Neural cell (in vitro differentiated cells): Measurements from ENCODE around the gene RBM42. TPM values are rescaled to one million over a fixed set of nuclear protein-coding genes. Genes with fewer than 3 reads are reported as not detected.

ENCODE experiments used
- H2AFZ ChIP-seq: fragments of 200-600, 300-800 bp; sonication (generic), shearing (Covaris generic); 2 replicates; pipeline ENCODE4 v1.6.0; 2014; ENCODE audit warnings: low read depth, mild to moderate bottlenecking, antibody characterized with exemption, low read length, moderate library complexity
- H3F3A ChIP-seq: fragments of 200-600 bp; shearing (Covaris generic); 2 replicates; pipeline ENCODE4 v1.6.1; 2016; ENCODE audit warnings: mild to moderate bottlenecking, moderate library complexity, mixed read lengths, antibody characterized with exemption, low read length; ENCODE audit not compliant: insufficient read depth, poor library complexity, severe bottlenecking
- H3K27ac ChIP-seq: fragments of 200-600, 300-800 bp; sonication (generic), shearing (Covaris generic); 2 replicates; pipeline ENCODE4 v1.5.1; 2014; ENCODE audit warnings: mild to moderate bottlenecking, low read length, moderate library complexity
- H3K27me3 ChIP-seq: fragments of 300-800, 200-600 bp; sonication (generic), shearing (Covaris generic); 2 replicates; pipeline ENCODE4 v1.6.0; 2014; ENCODE audit warnings: mild to moderate bottlenecking, low read depth, low read length, moderate library complexity; ENCODE audit not compliant: insufficient read depth
- H3K36me3 ChIP-seq: fragments of 300-800, 200-600 bp; sonication (generic), shearing (Covaris generic); 2 replicates; pipeline ENCODE4 v1.5.1; 2014; ENCODE audit warnings: mild to moderate bottlenecking, antibody characterized with exemption, low read length, moderate library complexity; ENCODE audit not compliant: insufficient read depth
- H3K4me2 ChIP-seq: fragments of 300-800, 200-600 bp; sonication (generic), shearing (Covaris generic); 2 replicates; pipeline ENCODE4 v1.6.0; 2014; ENCODE audit warnings: mild to moderate bottlenecking, low read length
- H3K4me3 ChIP-seq: fragments of 300-800, 200-600 bp; sonication (generic), shearing (Covaris generic); 2 replicates; pipeline ENCODE4 v1.5.1; 2014; ENCODE audit warnings: mild to moderate bottlenecking, low read length, moderate library complexity
- H3K79me2 ChIP-seq: fragments of 200-600 bp; shearing (Covaris generic); replicated peaks from 2 replicates; pipeline ENCODE4 v1.6.0; 2014; ENCODE audit warnings: mild to moderate bottlenecking, low read length, moderate library complexity; ENCODE audit not compliant: insufficient read depth
- H3K9ac ChIP-seq: fragments of 300-800, 200-600 bp; sonication (generic), shearing (Covaris generic); 2 replicates; pipeline ENCODE4 v1.6.1; 2016; ENCODE audit warnings: mild to moderate bottlenecking, low read length, mixed read lengths
- H3K9me2 ChIP-seq: fragments of 200-600 bp; shearing (Covaris generic); 2 replicates; pipeline ENCODE4 v1.6.1; 2016; ENCODE audit warnings: mild to moderate bottlenecking, low read length, mixed read lengths; ENCODE audit not compliant: insufficient read depth
- H3K9me3 ChIP-seq: fragments of 200-600, 300-800 bp; sonication (generic), shearing (Covaris generic); 2 replicates; pipeline ENCODE4 v1.6.1; 2016; ENCODE audit warnings: mild to moderate bottlenecking, mixed run types, low read length, moderate library complexity, mixed read lengths
- H4K20me1 ChIP-seq: fragments of 200-600 bp; shearing (Covaris generic); 2 replicates; pipeline ENCODE4 v1.6.1; 2016; ENCODE audit warnings: mild to moderate bottlenecking, mixed run types; ENCODE audit not compliant: insufficient read depth
- CTCF ChIP-seq: fragments of 450-650 bp; IDR thresholded peaks from 2 replicates; pipeline ENCODE4 v1.5.1; 2014; ENCODE audit warnings: antibody characterized with exemption, mild to moderate bottlenecking, moderate library complexity; ENCODE audit not compliant: poor library complexity, severe bottlenecking
- EP300 ChIP-seq: fragments of 450-650 bp; conservative IDR thresholded peaks from 2 replicates; pipeline ENCODE4 v1.6.1; 2014; ENCODE audit warnings: antibody characterized with exemption, mild to moderate bottlenecking, moderate library complexity; ENCODE audit not compliant: poor library complexity, severe bottlenecking
- EZH2 ChIP-seq: fragments of 200-600, 300-800 bp; shearing (Covaris generic), sonication (generic); IDR thresholded peaks from 2 replicates; pipeline ENCODE4 v1.6.1; 2014; ENCODE audit warnings: antibody characterized with exemption, low read length, borderline replicate concordance, mild to moderate bottlenecking; ENCODE audit not compliant: insufficient read depth, poor library complexity, severe bottlenecking
- MXI1 ChIP-seq: fragments of 450-650 bp; conservative IDR thresholded peaks from 2 replicates; pipeline ENCODE4 v1.6.1; 2014; ENCODE audit warnings: antibody characterized with exemption, mild to moderate bottlenecking; ENCODE audit not compliant: poor library complexity, severe bottlenecking
- POLR2AphosphoS5 ChIP-seq: IDR thresholded peaks from 2 replicates; pipeline ENCODE4 v1.6.1; 2012
- RAD21 ChIP-seq: fragments of 450-650 bp; conservative IDR thresholded peaks from 2 replicates; pipeline ENCODE4 v1.6.1; 2014; ENCODE audit warnings: antibody characterized with exemption, mild to moderate bottlenecking, moderate library complexity
- REST ChIP-seq: IDR thresholded peaks from 2 replicates; pipeline ENCODE4 v1.6.1; 2012; ENCODE audit warnings: borderline replicate concordance
- SMC3 ChIP-seq: fragments of 450-650 bp; conservative IDR thresholded peaks from 2 replicates; pipeline ENCODE4 v1.6.1; 2014; ENCODE audit warnings: antibody characterized with exemption, mild to moderate bottlenecking, moderate library complexity; ENCODE audit not compliant: poor library complexity
- TAF1 ChIP-seq: IDR thresholded peaks from 2 replicates; pipeline ENCODE4 v1.6.1; 2012; ENCODE audit warnings: low read depth
- polyA plus RNA-seq: library from polyadenylated mRNA; depleted of rRNA; stranded (reverse); fragments of >200 nt; gene quantifications from 2 replicates; pipeline ENCODE4 v1.2.3, GENCODE V29; 2014

RBM42 gene
- polyA plus RNA-seq, 1 donor from 2014 or later, result 58.5 TPM

- H2AFZ ChIP-seq, result no peak overlapping the region
- no peak overlapping the region for H3K4me3 ChIP-seq
Measured at GRCh38 chr19:35673121-35673804, 44.4 kb downstream of the RBM42 start.

More at GRCh38 chr19:35673121-35673804, 44.4 kb downstream of the RBM42 start:
- no peaks in the 10 kb centered on the region for H3K36me3 ChIP-seq
- peaks cover 16% of the 10 kb centered on the region for H3K27me3 ChIP-seq
- TF ChIP-seq SMC3, result no peak
- TF ChIP-seq RAD21, result no peak
- no peak for TF ChIP-seq MXI1
- no peak for TF ChIP-seq POLR2AphosphoS5
- no peak for TF ChIP-seq TAF1
- no peak for TF ChIP-seq EP300
- no peak for TF ChIP-seq REST
- no peak for TF ChIP-seq EZH2
- no peak for TF ChIP-seq CTCF
- H3K9ac ChIP-seq, result no peak overlapping the region
- no peaks in the 10 kb centered on the region for H3K9me2 ChIP-seq
- no peaks in the 10 kb centered on the region for H3F3A ChIP-seq
- no peaks in the 10 kb centered on the region for H4K20me1 ChIP-seq
- H3K9me3 ChIP-seq, result no peaks in the 10 kb centered on the region
- H3K79me2 ChIP-seq, result no peaks in the 10 kb centered on the region
- no peak overlapping the region for H3K27ac ChIP-seq
- no peak overlapping the region for H3K4me2 ChIP-seq
